HT1080 (cell line): ENCODE data around the gene MRM2. TPM values are rescaled to one million over a fixed set of nuclear protein-coding genes. Genes with fewer than 3 reads are reported as not detected.

Experiments used
- DNase-seq: peaks from one replicate; pipeline ENCODE4 v3.0.0-alpha.2; 2015; ENCODE audit warnings: low read depth
- total RNA-seq: library from RNA; depleted of rRNA; stranded (reverse); fragments of >200 nt; shearing (Covaris generic); gene quantifications from 2 replicates; pipeline ENCODE4 v1.2.3, GENCODE V29; 2014

MRM2 gene
- total RNA-seq, 1 experiment from 2014 or later: 73.2 TPM

DNA sequence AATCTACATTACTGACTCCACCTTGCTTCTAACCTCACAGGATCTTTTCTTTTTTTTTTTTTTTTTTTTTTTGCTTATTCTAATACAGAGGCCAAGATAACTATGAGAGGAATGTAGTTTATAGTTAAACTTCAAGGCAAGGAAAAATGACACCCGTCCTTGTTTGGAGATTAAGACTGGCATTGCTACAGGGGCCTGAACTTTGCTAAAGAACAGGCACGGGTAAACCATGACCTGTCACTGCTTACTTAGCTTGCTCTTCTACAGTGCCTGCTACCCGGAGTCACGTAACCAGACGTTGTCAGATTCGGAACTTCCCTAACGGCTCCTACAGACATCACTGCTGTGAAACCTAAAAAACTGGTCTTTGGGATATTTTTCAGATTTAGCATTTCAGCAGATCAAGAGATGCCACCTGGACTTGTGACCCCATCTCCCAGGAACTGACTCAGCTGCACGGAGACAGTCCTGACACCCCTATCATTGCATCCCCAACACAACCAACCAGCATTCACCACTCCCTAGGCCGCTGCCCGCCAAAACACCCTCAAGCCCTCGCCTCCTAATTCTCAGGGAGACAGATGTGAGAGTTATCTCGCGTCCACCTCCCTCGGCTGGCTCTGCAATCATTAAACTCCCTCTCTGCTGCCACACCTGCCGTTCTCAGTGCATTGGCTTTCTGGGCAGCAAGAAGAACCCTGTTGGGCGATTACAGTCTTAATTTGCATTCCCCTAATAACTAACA lies 36.8 kb downstream of the MRM2 start:
- DNase-seq: no peak

DNA sequence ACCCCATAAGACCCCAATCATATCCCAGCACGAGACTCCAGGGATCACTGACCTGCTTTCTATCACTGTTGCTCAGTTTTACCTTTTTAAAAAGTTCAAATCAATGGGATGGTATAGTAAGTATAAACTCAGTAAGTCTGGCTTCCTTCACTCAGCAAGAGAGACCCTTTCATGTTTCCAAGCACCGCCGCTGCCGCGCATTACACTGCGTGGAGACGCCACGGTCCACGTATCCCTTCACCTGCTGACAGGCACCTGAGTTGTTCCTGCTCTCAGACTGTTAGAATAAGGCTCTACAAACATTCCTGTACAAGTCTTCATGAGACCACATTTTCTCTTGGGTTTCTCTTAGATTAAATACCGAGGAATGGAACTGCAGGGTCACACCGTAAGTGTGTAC lies 37.6 kb downstream of the MRM2 start:
- DNase-seq: no peak

DNA sequence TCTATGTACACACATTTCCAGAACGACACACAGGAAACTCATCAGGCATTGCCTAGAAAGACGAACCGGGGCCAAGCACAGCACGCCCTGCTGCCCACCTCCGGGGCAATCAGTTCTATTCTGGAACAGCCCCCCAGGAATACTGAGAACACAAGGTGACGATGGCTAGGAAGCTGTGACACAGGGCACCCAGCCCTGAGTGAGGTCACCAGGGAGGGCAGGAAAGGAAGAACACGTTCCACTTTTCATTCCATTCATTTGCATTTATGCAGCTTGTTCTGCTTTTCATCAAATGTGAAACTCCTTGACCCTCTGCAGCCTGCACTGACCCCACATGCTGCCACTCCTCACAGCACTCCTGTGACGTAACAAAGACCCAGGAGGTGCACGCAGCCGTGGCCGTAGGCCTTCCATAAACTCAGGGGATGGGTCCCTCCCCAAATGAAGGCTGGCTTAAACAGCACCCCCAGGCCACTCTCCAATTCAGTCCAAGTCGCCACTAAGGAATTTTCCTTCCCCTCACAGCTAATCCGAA lies 38.2 kb downstream of the MRM2 start:
- DNase-seq: no peak

DNA sequence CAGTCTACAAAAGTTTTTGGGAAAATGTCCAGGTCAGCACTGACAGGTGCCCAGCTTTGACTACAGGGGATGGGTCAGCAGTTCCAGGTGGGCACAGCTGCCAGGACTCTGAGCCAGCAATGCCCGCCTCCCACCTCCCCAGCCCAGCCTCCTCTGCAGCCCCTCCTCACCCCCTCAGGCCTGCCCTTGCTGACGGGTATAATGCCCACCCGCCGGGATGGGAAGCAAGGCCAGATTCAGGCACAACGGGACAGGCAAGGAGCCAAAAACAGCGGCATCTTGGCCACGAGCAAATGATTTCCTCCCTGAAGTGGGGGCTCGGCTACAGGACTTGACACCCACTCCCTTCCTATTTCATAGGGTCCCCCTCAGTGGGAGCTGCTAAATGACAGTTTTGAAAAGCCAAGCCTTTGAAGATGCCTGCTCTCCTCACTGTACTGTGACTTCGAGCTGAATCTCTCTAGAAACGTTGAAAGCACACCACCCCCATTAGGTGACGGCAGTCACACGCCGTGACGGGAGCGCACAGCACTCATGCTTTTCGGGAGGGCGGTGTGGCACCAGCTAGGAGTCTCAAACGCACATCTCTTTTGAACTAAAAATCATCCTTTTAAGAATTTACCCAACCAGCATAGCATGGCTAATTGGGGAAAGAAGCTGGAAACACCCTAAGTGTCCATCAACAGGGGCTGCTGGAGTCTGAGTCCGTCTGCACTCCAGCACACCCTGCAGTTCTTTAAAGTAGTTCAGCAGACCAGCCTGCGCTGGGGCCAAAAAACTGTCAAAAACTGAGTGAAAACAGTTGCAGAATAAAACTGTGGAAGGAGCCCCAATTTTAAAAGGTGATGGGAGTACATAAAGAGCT lies 38.9 kb downstream of the MRM2 start:
- DNase-seq: no peak

- DNase-seq: no peak
These were observed 39.6 kb downstream of the MRM2 start for GRCh38 chr7:2202361-2202761.

- no peak for DNase-seq
These were observed 40.2 kb downstream of the MRM2 start for GRCh38 chr7:2201686-2202360.

DNA sequence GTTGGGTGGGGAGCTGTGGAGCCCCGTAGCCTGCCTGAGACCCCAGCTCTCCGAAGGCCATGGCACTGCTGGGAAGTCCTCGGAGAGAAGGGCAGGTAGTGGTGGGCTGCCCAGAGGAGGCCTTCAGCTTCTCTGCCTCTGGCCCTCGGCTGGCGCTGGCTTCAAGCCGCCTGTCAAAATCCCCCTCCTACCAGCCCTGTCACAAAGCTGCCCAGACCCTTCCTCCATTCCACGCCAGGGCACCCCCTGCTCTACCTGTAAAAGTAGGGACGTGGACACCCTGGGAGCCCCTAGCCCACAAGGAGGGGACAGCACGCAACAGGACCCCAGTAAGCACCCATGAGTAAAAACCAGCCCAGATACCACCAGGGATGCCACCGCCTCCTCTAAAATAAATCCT lies 40.9 kb downstream of the MRM2 start:
- no peak for DNase-seq

GRCh38 chr7:2200584-2200980 lies 41.4 kb downstream of the MRM2 start:
- DNase-seq: no peak

GRCh38 chr7:2199956-2200583 lies 41.9 kb downstream of the MRM2 start:
- no peak for DNase-seq

DNA sequence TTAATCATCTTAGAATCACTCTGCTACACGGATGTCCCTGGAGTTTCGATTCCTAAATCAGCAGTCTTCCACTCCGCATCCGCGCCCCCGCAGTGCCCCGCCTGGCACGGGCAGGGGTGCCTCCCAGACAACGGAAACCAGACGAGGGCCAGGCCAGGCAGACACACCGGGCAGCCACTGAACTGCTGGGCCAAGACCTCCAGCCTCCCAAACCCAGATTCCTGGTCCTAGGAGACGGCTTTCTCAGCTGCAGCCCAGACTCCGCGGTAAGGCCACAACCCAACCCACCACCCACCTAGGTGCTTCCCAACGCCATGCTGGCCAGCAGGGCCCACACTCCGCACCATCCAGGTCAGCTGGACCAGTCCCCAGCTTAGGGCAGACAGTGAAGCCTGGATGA lies 42.5 kb downstream of the MRM2 start:
- no peak for DNase-seq

- DNase-seq: no peak
These were observed 43.2 kb downstream of the MRM2 start for GRCh38 chr7:2198760-2199159.

DNA sequence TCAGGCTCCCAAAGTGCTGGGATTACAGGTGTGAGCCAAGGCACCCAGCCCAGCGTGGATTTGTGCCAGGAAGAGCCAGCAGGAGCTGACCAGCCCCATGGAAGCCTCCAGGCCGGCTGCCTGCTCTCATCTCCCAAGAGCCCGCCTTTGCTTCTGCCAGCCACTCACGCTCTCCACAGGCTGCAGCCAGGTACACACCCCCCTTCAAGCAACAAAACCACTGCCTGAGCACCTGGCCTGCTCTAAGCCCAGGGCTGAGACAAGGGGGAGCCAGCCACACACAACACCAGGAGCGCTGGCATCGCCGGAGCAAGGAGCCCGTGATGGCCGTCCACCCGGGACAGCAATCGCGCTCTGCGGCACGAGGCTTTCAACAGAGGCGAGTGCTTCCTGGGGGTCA lies 43.8 kb downstream of the MRM2 start:
- DNase-seq: no peak

GRCh38 chr7:2197436-2198155 lies 44.4 kb downstream of the MRM2 start:
- DNase-seq: no peak

DNA sequence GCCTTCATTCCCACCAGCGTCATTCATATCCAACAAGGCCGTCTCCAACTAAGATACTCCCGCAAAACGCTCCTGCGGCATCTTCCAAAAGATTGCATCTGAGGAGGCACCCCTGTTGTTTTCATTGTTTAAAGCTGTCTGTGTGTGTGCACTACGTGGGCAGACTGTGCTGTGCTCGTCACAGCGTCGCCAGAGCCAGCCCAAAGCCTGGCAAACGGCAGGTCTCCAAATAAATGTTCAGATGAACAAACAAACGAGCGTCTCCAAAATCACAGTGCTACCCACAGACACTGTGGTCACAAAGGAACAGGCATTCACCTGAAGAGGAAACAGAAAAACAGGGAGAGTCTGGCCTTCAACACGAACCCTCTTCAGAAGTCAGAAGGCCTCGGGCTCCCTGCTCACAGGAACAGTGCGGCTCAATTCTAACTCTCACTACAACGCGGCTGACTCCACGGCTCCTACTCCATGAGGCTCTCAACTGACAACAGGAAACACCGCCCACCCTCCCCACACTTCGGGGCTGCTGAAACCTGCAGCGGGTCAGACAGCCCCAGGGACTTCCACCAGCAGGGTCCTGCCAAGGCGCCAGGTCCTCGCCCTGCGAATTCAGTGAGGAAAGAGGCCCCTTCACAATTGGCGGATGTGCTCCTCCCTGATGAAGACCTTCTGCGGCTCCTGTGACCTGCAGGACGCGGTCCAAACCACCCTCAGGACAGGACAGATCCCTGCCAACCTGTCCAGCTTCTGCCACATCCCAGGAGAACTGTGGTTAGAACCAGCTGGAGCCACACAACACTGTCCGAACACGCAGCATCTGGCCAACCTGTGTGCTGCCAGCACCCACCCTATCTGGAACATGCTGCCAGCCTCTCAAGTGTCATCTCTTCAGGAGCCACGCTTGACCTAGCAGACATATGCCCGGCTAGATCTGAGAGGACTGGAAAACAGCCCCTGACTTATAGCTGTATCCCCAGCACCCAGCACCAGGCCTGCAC lies 45.3 kb downstream of the MRM2 start:
- DNase-seq: no peak

GRCh38 chr7:2195400-2196246 lies 46.4 kb downstream of the MRM2 start:
- no peak for DNase-seq

GRCh38 chr7:2193575-2194305 lies 48.3 kb downstream of the MRM2 start:
- DNase-seq: no peak

- DNase-seq: no peak
These were observed 49.0 kb downstream of the MRM2 start for GRCh38 chr7:2192831-2193534.
